Testis (tissue), 3 donors: ENCODE results near the gene MYLIP. TPM values are rescaled to one million over a fixed set of nuclear protein-coding genes. Genes with fewer than 3 reads are reported as not detected.

ENCODE experiments used
- DNase-seq: peaks from one replicate; pipeline ENCODE4 v3.0.0-alpha.2; 2019
- H3K27ac ChIP-seq, 2 donors: fragments of 200-600 bp; sonication (generic); one replicate each; pipeline ENCODE4 v1.5.1; 2019
- H3K27me3 ChIP-seq: fragments of 200-600 bp; sonication (generic); one replicate; pipeline ENCODE4 v1.5.1; 2019
- H3K36me3 ChIP-seq: fragments of 200-600 bp; sonication (generic); one replicate; pipeline ENCODE4 v1.5.1; 2017; ENCODE audit warnings: low read depth; ENCODE audit errors: missing control alignments
- H3K4me1 ChIP-seq: fragments of 200-600 bp; sonication (generic); one replicate; pipeline ENCODE4 v1.5.1; 2019
- H3K4me3 ChIP-seq, 2 donors: fragments of 200-600 bp; sonication (generic); one replicate each; pipeline ENCODE4 v1.5.1; 2017 to 2019
- H3K9me3 ChIP-seq: fragments of 200-600 bp; sonication (generic); one replicate; pipeline ENCODE4 v1.5.1; 2017
- POLR2A ChIP-seq: fragments of 450-650 bp; IDR thresholded peaks from one replicate; pipeline ENCODE4 v1.6.1; 2017; ENCODE audit warnings: antibody characterized with exemption, mild to moderate bottlenecking, moderate library complexity
- WGBS, 2 donors: methylation state at CpG; one replicate each; pipeline ENCODE4 v1.1.5; 2018; 5-methylcytosine and 5-hydroxymethylcytosine counted together
- intact Hi-C: fragments of 100-400 bp; cut with DNase I; formaldehyde crosslinking; loops from one replicate; pipeline ENCODE4 v1.15.1; 2023; ENCODE audit warnings: low total_unique reads
- microRNA-seq, 2 donors: library from miRNA; unstranded; fragments of <30 nt; microRNA quantifications; one replicate each; pipeline ENCODE4, GENCODE V29; 2016; ENCODE audit warnings: borderline number of aligned reads in 2 of 2, borderline replicate concordance in 1 of 2
- polyA plus RNA-seq: library from polyadenylated mRNA; stranded (reverse); fragments of 350-450 nt; fragmentation: Illumina TruSeq; extraction: RNeasy Lipid Tissue Mini Kit (QIAGEN cat#74804); gene quantifications from one replicate; pipeline ENCODE4 v1.2.3, GENCODE V29; 2014; ENCODE audit warnings: low read depth, low replicate concordance; ENCODE audit not compliant: insufficient read depth
- small RNA-seq, 2 donors: library from RNA; depleted of rRNA; stranded (forward); fragments of <200 nt; gene quantifications; one replicate each; pipeline ENCODE3, GENCODE V24; 2016
- total RNA-seq, 2 donors: library from RNA; depleted of rRNA; stranded (reverse); fragments of >200 nt; gene quantifications; one replicate each; pipeline ENCODE4 v1.2.3, GENCODE V29; 2016
- TF ChIP-seq, protein P1 (sequence below), 3 experiments: fragments of 450-650 bp in 2 of 3; fragments of 200-600 bp in 1 of 3; sonication (generic) in 1 of 3; IDR thresholded peaks; one replicate each; pipeline ENCODE4 v1.5.1; 2016 to 2019; ENCODE audit warnings: antibody characterized with exemption in 3 of 3, mild to moderate bottlenecking in 2 of 3, moderate library complexity in 1 of 3

MYLIP gene
- total and polyA plus RNA-seq, 3 donors from 2014 or later, result 39.1 to 48.1 (median 45.0) TPM

DNA sequence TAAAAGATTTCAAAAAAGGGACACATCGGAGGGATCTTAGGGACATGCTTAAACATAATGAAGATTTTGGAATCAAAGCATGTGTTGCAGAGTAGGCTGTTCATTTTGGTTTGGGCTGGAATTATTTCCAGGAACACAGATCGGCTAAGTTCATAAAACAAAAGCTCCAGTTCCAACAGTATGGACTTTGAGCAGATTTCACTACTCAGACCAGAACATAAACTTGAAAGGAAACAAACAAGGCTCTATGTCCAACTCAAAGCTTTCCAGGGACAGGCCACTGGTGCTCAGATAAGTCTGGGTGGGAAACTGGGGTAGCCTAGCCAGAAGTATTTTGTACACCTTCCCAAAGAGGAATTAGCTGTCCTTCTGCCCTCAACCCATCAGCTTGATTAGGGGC, 58.3 kb downstream of the MYLIP start:
- H3K9me3 ChIP-seq, result no peaks in the 10 kb centered on the region
- no peak overlapping the region for H3K4me3 ChIP-seq
- intact Hi-C loops, result no loop called here
- DNase-seq, result no peak
- 76 to 78% methylated on average over 2 of the region's 2 CpGs for WGBS, 2 donors
- peak overlapping the region in 1 of 2 donors; percentile 41 for H3K27ac ChIP-seq
- H3K4me1 ChIP-seq, result peaks cover 12% of the 10 kb centered on the region
- TF ChIP-seq, protein P1, sequence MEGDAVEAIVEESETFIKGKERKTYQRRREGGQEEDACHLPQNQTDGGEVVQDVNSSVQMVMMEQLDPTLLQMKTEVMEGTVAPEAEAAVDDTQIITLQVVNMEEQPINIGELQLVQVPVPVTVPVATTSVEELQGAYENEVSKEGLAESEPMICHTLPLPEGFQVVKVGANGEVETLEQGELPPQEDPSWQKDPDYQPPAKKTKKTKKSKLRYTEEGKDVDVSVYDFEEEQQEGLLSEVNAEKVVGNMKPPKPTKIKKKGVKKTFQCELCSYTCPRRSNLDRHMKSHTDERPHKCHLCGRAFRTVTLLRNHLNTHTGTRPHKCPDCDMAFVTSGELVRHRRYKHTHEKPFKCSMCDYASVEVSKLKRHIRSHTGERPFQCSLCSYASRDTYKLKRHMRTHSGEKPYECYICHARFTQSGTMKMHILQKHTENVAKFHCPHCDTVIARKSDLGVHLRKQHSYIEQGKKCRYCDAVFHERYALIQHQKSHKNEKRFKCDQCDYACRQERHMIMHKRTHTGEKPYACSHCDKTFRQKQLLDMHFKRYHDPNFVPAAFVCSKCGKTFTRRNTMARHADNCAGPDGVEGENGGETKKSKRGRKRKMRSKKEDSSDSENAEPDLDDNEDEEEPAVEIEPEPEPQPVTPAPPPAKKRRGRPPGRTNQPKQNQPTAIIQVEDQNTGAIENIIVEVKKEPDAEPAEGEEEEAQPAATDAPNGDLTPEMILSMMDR (IDR thresholded peaks at IDR 0.05), result no peak
- no peak for TF ChIP-seq POLR2A
- no peaks in the 10 kb centered on the region for H3K27me3 ChIP-seq
- H3K36me3 ChIP-seq, result no peaks in the 10 kb centered on the region

DNA sequence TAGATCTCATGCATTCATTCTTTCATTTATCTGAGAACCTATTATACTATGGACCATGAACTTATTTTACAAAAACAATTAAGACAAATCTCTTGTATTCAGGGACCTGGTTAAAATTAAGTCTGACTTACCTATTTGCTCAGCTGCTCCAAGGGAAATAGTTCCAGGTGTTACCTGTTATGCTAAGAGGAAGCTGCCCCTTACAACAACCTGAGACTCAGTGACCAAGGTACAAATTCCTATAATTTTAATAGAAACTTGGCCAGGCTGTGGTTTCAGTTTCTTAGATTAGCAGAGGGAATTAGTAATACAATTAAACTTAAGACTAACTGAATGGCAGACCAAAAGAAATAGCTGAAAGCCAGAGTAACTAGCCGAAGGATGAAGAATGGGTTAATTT, 61.3 kb downstream of the MYLIP start:
- peaks cover 12% of the 10 kb centered on the region for H3K4me1 ChIP-seq
- WGBS, 2 donors, result 45 to 48% methylated on average over 1 of the region's 1 CpG
- H3K4me3 ChIP-seq, result no peak overlapping the region
- DNase-seq, result no peak
- no peaks in the 10 kb centered on the region for H3K36me3 ChIP-seq
- no peaks in the 10 kb centered on the region for H3K27me3 ChIP-seq
- intact Hi-C loops, result no loop called here
- peak overlapping the region in 1 of 2 donors; percentile 36 for H3K27ac ChIP-seq
- TF ChIP-seq POLR2A, result no peak
- TF ChIP-seq, protein P1 (IDR thresholded peaks at IDR 0.05), result no peak
- H3K9me3 ChIP-seq, result no peaks in the 10 kb centered on the region

DNA sequence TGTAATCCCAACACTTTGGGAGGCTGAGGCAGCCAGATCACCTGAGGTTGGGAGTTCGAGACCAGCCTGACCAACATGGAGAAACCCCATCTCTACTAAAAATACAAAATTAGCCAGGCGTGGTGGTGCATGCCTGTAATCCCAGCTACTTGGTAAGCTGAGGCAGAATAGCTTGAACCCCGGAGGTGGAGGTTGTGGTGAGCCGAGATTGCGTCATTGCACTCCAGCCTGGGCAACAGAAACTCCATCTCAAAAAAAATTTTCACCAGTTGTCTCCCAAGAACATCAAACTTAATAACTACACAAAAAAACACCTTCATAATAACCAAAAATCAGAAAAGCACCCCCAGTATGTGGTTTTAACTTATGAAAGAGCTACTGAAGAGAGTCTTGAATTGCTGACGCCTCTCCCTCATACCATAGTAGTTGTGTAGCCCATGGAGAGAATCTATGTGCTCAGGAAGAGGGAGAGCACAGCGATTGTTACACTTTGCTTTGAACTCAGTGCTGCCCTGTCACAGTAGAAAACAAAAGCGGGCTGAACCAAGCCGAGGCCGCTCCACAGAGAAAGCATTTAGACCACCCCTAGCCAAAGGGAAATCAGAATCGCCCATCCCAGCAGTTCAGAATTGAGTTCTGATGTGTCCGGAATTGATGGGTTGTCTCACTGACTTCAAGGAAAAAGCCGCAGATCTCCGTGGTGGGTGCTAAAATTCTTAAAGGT, 67.5 kb downstream of the MYLIP start:
- Histone ChIP-seq H3K4me1 (peaks cover 7% of the 10 kb centered on the region), H3K27me3 (no peaks in the 10 kb centered on the region), H3K9me3 (no peaks in the 10 kb centered on the region), H3K36me3 (no peaks in the 10 kb centered on the region), H3K27ac (no peak overlapping the region), H3K4me3 (peak overlapping the region; percentile 10 to 18)
- TF ChIP-seq, protein P1 (IDR thresholded peaks at IDR 0.05), result no peak
- no peak for TF ChIP-seq POLR2A
- intact Hi-C loops, result no loop called here
- DNase-seq, result no peak
- 54 to 72% methylated on average over 14 of the region's 14 CpGs for WGBS, 2 donors

DNA sequence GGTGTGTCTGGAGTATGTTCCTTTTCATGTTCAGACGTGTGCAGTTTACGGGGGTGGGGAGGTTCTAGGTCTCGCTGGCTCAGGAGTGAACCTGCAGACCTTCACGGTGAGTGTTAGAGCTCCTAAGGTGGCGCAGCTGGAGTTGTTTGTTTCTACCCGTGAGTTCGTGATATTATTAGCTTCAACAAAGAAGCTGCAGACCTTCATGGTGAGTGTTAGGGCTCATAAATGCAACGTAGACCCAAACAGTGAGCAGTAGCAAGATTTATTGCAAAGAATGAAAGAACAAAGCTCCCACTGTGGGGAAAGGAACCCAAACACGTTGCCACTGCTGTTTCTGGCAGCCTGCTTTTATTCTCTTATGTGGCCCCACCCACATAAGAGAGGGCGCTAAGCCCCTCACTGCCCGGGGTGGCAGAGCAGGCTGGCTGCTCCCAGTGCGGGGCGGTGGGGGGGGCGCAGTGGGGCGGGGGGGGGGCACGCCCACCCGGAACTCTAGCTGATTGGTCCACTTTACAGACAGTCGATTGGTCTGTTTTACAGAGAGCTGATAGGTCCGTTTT, 68.2 kb downstream of the MYLIP start:
- Histone ChIP-seq H3K9me3 (no peaks in the 10 kb centered on the region), H3K4me3 (peak overlapping the region; percentile 10 to 18), H3K36me3 (no peaks in the 10 kb centered on the region), H3K4me1 (peaks cover 7% of the 10 kb centered on the region), H3K27me3 (no peaks in the 10 kb centered on the region), H3K27ac (no peak overlapping the region)
- 70 to 71% methylated on average over 19 of the region's 19 CpGs for WGBS, 2 donors
- DNase-seq, result peak; percentile 50
- TF ChIP-seq, protein P1 (IDR thresholded peaks at IDR 0.05), result no peak
- no peak for TF ChIP-seq POLR2A
- intact Hi-C loops, result no loop called here

Small RNA genes lying within 50 kb of the gene (microRNA-seq; reads per million reads assigned to microRNA genes)
- 0 to 0.70 reads per million in 2 donors for gene MIR4639

Small RNA genes lying within 50 kb of the gene (small RNA-seq; reads per million reads assigned to genes)
- gene MIR4639, result 0 reads per million in 2 donors

Other genes with a start within 250 kb of the MYLIP start
- 100 to 1,000 TPM; 164 to 215 TPM for gene GMPR, start 109.5 kb downstream of the MYLIP start, total RNA-seq
- gene GMPR, start 109.5 kb downstream of the MYLIP start, polyA plus RNA-seq, result 121 TPM